Pulmonary artery endothelial cell (primary cell): ENCODE measurements around the gene RBMS3. TPM values are rescaled to one million over a fixed set of nuclear protein-coding genes. Genes with fewer than 3 reads are reported as not detected.
"Not testable (repeated sequence)": the region's sequence is repeated elsewhere in the genome, so short reads cannot be mapped to it uniquely, and the experiment has no call there.

Experiments used
- DNase-seq: peaks from one replicate; pipeline ENCODE4 v3.0.0-alpha.2; 2011; ENCODE audit warnings: low read depth, low spot score
- total RNA-seq: library from RNA; depleted of rRNA; stranded (reverse); fragments of >200 nt; gene quantifications from 2 replicates; pipeline ENCODE4 v1.2.3, GENCODE V29; 2014

The RBMS3 gene
- total RNA-seq, 1 donor from 2014 or later: 56.3 TPM

DNA sequence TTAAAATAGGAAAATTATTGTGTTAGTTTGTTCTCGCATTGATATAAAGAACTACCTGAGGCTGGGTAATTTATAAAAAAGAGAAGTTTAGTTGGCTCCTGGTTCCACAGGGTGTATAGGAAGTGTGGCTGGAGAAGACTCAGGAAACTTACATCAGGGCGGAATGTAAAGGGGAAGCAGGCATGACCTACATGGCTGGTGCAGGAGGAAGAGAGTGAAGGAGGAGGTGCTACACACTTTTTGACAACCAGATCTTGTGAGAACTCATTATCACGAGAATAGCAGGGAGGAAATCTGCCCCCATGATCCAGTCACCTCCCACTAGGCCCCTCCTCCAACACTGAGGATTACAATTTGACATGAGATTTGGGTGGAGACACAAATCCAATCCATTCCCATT lies 490.7 kb downstream of the RBMS3 start:
- no peak for DNase-seq

DNA sequence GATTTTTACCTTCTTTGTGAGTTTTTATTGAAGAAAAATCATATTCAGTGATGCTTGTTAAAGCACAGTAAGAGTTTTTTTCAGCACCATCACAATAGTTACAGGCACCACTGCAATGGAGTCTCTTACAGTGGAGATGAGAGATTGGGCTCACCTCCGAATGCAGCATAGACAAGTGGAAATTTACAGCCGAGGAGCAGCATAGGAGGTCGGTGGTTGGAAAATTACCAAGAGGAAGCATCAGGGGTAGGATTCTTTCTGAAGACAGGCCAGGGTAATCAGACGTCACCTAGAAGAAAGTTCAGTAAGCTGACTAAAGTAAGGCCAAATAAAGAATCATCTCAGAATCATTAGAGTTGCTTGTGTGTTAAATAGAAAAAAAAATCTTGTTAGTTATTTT lies 491.6 kb downstream of the RBMS3 start:
- DNase-seq: no peak

DNA sequence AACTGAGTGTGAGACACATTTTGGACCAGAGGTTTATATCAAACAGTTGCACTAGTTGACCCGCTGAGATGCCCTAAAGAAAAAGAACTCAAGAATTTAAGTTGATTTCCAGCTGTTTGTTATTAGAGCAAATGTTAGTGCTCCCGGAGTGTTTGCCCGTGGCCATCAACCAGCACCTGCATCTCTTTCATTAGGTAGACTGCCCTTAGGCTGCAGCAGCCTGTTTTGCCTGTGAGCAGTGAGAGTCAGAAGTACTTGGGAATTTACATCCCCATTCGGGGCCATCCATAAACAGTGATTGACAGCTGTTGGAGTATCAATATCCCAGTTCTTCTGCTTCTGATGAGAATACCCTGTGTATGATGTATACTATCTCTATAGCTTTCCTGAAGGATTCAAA lies 492.6 kb downstream of the RBMS3 start:
- no peak for DNase-seq

DNA sequence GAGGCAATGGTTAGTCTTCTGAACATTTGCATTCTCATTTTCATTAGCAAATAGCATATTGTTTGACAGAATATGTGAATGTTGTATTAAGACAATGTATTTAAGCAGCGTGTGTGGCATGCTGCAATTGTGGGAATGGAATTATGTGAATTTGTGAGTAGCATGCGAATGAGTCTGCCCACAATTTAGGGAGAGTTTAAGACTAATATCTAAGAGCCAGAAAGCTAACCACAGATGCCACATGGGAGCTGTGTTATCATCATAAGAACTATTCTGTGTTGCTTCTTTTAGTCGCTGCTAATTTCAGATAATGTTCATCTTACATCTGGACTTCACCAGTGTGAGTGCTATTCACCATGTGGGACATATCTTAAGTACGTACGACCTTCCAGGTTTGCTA lies 494.5 kb downstream of the RBMS3 start:
- no peak for DNase-seq

DNA sequence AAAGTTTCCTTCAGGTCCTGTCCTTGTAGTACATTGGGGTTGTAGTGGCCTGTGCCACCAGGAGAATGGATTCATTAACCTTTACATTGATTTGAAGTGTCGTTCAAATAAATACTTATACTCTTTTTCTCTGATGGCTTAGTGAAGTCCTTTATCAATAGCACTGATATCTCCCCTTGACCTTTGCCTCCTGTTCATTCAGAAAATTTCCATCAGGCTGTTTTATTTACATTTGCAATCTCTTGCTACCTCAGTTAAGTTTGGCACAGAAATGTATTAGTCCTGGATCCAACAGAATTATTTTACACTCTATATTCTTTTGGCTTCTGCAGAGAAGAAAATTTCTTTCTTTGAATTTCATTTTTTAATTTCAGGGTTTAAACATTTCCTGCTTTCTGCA lies 497.0 kb downstream of the RBMS3 start:
- DNase-seq: no peak

DNA sequence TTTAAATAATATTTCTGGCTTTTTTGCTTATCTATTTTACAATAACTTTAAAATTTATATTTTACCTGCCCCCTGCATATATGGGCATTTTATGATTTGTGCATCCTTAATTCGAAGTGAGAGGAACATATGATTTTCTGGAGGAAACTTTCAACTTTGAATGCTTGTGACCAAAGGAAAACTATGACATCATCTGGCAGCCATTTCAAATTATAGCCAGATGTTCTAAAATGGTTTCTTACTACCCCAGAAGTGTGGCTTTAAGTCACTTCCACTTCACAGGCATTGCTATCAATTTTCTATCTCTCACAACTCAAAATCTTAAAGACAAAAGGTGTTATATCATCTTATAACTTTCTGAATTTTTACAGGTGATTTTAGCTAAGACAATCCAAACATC lies 508.8 kb downstream of the RBMS3 start:
- no peak for DNase-seq

DNA sequence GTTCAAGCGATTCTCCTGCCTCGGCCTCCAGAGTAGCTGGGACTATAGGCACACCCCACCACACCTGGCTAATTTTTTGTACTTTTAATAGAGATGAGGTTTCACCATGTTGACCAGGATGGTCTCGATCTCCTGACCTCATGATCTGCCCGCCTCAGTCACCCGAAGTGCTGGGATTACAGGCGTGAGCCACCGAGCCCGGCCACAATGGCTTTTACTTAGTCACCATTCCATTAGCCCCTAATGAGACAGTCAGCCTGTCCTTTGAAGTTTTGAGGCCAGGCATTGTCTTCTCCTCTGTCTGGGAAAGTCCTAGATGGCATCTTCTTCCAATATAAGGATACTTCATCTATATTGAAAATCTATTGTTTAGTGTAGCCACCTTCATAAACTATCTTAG lies 515.9 kb downstream of the RBMS3 start:
- no peak for DNase-seq

DNA sequence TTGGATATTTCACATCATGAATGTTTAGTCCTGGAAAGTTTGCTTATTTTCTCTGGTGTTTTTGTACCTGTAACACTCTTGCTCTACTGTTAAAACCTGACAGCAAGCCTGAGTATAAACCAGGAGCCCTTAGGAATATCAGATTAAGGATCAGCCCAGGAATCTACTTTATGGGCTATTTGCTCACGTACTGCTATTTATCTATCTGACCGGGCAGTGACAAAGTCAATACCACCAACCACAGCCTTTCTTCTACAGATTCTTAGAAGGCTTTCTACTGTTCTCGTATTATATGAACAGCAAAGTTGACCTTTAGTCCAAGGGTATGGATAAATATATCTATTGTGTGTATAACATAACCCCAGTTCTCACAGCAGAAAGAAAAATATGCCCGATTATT lies 521.2 kb downstream of the RBMS3 start:
- DNase-seq: no peak

DNA sequence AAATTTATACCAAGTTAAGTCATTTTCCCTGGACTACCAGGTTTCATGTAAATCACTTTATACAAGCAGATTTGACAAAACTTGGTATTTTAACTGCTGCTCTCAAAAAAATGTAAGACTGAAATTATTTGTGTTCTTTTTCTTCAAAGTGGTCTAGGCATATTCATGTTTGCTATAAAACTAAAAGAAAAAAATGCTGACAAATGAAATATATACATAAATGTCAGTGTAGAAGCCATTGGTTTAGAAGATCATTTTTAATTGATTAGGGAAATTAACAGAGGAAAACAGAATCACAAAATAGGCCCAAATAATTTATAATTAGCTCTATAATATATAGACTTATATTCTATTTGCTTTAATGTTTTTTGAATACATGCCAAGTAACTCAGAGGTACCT lies 523.2 kb downstream of the RBMS3 start:
- DNase-seq: no peak

DNA sequence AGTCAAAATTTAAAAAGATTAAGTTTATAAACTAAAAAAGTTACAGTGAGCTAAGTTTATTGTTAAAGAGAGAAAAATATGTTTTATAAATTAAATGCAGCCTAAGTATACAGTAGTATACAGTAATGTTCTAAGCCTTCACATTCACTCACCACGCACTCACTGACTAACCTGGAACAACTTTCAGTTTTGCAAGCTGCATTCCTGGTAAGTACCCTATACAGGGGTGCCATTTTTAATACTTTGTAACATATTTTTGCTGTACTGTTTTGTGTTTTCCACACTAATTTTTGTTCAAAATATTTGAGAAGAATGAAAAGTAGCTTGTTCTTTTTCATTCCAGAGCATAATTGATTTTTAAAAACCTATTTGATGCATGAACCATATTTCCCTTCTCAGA lies 524.9 kb downstream of the RBMS3 start:
- no peak for DNase-seq

DNA sequence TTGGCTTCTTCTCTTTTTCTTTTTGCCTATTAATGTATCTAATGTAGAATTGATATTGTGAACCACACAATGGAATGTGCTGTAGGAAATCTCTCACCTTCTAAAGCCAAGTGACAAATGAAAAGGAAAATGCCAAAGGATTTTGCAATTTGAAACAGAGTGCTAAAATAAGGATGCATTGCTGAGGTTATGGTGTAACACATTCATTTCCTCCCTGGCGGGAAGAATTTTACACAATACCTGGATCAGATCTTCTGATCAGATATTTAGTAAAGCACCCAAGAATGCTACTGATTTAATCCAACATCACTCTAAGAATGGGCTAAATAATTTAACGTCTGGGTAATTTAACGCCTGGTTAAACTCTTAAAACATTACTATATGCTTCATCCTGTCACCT lies 527.5 kb downstream of the RBMS3 start:
- not testable (repeated sequence) for DNase-seq

DNA sequence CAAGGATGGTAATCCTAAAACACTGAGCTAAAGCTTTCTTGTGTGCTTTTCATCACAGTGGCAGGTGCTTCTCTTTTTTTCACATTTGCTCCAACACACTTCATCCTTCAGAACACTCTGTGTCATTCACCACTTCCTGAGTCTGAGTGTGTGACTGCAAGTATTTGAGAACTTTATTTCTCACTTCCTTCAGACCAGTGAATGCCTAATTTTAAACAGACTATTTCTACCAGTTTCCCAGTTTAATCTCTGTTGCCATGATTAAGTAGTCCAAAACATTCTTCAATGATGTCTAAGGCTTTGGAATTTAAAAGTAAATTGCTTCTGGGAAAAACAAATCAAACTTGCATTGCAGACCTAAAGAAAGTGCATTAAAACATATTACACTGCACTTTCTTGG lies 541.2 kb downstream of the RBMS3 start:
- peak; percentile 5 for DNase-seq

DNA sequence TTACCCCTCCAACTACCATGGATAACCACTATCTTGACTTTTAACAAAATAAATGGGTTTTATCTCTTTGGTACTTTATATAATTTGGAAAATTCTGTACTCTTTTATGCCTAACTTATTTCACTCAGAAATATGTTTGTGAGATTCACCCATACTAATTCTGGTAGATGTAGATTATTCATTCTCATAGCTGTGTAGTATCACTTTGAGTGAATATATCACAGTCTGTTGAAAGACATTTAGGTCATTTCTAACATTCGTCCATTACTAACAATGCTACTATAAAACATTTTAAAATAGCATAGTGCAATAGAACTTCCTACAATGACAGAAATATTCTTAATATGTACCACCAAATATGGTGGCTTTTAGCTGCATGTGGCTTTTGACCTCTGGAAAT lies 542.4 kb downstream of the RBMS3 start:
- no peak for DNase-seq

DNA sequence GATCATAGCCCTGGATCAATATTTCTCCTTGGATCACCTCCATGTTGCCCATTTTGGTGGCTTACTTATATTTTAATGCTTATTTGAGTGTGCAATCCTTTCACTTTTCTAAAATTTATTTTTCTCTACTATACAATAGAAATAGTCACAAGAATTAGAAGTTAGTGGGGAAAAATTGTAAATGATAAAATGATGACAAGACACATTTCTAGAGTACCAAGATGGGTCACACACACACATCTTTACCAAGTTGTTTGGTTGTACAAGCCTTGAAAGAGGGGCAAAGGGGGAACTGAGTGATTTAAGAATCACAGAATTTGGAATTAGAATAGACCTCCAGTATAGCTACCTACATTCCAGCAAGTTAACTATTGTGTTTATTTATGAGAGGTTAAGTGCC lies 545.8 kb downstream of the RBMS3 start:
- DNase-seq: no peak

DNA sequence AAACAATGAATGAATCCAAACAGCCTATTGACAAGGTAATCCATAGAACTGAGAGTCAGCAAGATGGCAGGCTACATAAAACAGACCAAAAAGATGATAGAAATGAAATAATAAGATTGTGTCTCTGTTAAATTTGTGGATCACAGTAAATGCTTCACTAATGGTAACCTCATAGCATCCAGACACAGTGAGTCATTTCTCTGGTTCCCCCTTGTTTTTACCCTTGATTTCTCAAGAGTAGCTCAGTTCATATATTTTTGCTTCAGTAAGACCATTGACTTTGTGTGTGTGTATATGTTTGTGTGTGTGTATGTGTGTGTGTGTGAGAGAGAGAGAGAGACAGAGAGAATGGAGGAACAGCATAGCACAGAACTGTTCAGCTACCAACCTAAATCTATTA lies 546.9 kb downstream of the RBMS3 start:
- no peak for DNase-seq

DNA sequence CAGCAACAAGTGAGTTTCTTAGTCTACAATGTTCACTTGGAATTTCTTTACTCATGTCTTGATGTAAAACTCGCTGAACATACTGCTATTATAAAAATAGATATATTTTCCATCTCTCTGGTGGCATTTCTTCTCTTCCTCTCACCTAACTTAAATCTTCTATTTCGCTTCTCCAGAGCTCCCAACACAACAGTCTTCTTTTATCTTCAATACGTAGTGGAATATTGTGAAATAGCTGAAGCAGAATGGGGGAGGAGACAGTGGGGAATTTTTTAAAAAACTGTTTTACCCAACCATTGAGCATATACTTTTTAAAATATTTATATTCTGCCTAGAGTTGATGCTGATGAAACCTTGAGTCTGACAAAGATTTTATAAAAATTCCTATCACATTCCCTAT lies 548.5 kb downstream of the RBMS3 start:
- no peak for DNase-seq

DNA sequence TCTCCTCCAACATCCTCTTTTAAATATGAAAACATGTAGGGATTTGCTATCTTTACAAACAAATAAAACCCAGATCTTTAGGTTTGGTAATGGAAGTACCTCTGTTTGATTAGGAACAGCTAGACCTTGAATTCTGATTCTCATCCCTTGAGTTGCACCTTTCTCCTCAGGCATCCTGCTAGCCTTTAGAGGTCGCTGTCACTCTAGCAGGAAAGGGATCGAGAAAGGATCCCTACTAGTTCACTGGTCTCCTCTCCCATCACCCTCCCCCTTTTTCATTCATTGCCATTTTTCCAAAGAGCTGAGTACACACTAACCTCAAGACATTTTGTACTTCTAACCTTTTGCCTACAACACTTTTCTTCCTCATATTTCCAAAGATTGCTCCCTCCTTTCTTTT lies 569.8 kb downstream of the RBMS3 start:
- DNase-seq: no peak

DNA sequence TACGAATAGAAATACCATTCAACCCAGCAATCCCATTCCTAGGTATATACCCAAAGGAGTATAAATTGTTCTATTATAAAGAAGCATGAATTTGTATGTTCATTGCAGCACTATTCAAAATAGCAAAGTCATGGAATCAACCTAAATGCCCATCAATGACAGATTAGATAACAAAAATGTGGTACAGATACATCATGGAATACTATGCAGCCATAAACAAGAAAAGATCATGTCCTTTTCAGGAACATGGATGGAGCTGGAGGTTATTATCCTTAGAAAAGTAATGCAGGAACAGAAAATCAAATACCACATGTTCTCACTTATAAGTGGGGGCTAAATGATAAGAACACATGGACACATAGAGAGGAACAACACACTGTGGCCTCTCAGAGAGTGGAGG lies 571.9 kb downstream of the RBMS3 start:
- DNase-seq: no peak

DNA sequence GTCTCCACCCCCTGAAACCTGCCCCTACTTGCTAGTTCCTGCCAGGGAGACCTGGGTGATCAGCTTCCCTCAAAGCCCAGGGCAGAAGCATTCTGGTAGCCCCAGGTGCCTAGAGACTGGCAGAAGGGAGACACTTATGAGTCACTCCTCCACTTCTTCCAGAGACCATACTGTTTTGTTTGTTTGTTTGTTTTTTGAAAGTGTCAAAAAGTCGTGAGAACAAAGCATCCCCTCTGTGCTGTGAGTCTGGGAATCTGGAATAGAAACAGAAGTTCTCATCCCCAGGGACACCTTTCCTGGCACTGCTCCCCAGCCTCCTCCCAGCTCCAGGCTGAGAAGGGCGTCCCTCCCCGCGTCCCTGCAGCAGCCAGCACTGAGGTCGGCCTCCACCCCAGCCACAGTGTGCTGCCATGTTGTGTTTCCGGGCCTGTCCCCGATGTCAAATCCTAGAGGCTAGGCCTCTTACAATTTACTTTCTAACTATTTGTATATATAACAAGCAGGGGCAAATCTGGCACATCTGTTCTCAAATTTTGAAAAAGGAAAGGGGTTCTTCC lies 573.0 kb downstream of the RBMS3 start:
- DNase-seq: no peak

DNA sequence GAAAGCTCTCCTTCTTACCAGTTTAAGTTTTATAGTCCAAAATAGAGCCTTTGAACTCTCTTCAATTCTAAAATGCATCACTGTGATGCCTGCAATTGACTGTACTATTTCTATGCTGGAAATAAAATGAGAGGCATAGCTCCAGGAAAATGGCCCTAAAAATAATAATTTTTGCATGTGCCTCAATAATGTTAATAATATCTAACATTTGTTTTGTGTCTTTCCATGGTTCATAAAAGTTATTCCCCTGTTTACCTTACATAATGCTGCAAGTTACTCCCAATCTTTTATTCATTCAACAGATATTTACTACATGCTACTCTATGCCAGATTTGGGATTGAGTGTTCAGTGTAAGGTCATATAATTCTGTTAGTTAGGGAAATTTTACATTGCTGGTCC lies 574.0 kb downstream of the RBMS3 start:
- no peak for DNase-seq

DNA sequence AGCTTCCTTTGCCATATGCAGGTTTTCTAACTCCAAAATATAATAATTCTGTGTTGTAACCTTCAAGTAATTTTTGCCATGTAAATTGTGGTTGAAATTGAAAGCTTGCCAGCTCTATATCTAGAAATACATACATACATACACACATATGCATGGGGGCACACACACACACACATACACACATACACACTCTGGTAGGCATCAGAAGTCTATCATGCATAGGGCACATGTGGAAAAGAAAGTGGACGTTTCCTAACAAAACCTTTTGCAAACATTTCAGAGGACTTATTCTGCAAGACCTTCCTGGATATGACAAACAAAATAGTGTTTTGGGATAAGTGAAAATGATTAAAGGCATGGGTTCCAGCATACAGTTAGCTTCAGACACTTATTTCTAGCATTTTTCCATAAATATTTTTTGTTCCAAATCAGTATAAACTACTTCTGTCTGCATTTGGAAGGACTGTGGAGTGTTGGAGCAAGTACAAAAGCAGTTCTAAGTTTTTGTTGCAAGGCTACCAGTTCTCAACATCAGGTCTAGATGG lies 578.9 kb downstream of the RBMS3 start:
- no peak for DNase-seq

DNA sequence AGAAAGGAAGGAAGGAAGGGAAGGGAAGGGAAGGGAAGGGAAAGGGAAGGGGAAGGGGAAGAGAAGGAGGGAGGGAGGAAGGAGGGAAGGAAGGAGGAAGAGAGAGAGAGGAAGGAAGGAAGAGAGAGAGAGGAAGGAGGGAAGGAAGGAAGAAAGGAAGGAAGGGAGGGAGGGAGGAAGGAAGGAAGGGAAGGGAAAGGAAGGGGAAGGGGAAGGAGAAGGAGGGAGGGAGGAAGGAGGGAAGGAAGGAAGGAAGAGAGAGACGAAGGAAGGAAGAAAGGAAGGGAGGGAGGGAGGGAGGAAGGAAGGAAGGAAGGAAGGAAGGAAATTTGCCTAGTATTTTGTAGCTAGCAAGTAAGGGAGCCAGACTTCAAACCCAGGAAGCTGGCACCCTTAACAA lies 583.9 kb downstream of the RBMS3 start:
- DNase-seq: no peak

DNA sequence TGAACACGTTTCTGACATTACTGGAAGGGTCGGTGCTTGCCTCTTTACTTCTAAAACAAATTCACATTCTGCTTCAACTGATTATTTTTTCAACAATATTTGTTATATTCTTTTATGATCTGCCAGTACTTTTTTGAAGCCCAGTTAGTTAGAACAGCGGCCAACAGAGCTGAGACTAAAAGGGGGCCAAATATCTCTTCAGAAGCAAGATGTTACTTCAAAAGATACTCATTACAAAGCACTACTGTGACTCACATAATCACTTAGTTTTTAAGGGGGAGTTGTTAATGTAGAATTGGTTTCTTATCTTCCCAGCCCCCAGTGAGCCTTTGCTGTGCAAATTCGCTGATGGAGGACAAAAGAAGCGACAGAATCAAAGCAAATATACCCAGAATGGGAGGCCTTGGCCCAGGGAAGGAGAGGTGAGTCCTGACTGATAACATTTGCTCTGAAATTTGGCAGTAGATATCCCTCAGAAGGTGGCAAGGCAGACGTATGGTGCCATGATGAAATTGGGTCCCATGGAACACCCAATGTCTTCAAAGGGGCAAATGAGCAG lies 587.8 kb downstream of the RBMS3 start:
- DNase-seq: no peak

DNA sequence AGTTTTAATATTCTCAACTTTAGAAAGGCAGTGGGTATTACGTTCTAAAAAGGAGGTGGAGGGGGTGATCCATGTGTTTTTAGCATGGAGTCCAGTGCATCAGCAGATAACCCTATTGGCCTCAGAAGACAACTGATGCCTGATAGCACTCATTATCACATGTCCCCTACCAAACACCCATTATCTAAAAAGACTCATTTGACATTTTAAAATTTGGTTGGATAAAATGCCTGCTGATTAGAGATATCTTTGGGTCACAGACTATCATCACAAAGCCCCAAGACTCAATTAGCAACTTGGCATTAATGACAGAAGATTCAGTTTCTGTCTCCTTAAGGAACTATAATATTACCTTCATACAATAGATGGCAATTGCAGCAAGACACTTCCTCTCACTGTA lies 589.3 kb downstream of the RBMS3 start:
- no peak for DNase-seq
